HG02610 (cell line): ENCODE data around the gene KLRB1.
"Not testable (repeated sequence)": the region's sequence is repeated elsewhere in the genome, so short reads cannot be mapped to it uniquely, and the experiment has no call there.

Experiments used
- ATAC-seq: cut with Tn5 transposase; IDR thresholded peaks from one replicate; pipeline ENCODE4 v1.9.1; 2021; ENCODE audit warnings: mild to moderate bottlenecking, moderate library complexity; ENCODE audit not compliant: unreplicated experiment

Gene KLRB1

GRCh38 chr12:9545489-9545888 is 62.2 kb downstream of the KLRB1 start:
- ATAC-seq, result not testable (repeated sequence)
